Measurements from ENCODE around the gene GSK3A.

Gene GSK3A

DNA sequence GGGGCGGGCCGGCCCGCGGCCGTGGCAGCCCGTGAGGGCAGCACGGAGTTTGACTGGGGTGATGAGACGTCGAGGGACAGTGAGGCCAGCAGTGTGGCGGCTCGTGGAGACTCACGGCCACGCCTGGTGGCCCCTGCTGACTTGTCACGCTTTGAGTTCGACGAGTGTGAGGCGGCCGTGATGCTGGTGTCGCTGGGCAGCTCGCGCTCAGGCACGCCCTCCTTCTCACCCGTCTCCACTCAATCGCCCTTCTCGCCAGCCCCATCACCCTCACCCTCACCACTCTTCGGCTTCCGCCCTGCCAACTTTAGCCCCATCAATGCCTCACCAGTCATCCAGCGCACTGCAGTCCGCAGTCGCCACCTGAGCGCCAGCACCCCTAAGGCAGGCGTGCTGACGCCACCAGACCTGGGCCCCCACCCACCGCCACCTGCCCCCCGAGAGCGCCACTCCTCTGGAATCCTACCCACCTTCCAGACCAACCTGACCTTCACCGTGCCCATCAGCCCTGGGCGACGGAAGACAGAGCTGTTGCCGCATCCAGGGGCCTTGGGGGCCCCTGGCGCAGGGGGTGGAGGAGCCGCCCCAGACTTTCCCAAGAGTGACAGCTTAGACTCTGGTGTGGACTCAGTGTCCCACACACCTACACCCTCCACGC, 31.1 kb upstream of the GSK3A start:
- H3K4me1 ChIP-seq (ENCODE audit: control insufficient read depth in 2 of 2, insufficient read depth in 1 of 2, low read depth in 1 of 2, low read length in 2 of 2), result peaks cover 8 to 14% of the 10 kb centered on the region in 2 donors
- H3K27me3 ChIP-seq (ENCODE audit: control insufficient read depth in 3 of 3, insufficient read depth in 3 of 3, low read depth in 1 of 3, low read length in 3 of 3), result no peaks in the 10 kb centered on the region
- 100% methylated on average over 2 of the region's 43 CpGs; no CpG with 5 or more reads in 1 of the 2 donors for WGBS, 2 donors (ENCODE audit: extremely low coverage in 2 of 2, insufficient read length in 2 of 2, insufficient replicate concordance in 1 of 2)
- no peak overlapping the region for H2BK12ac ChIP-seq (ENCODE audit: low read length)
- no peak overlapping the region for H2AK5ac ChIP-seq (ENCODE audit: low read depth, low read length)
- no peaks in the 10 kb centered on the region for H3K9me3 ChIP-seq (replicated peaks in 1 of 2; ENCODE audit: control insufficient read depth in 2 of 2, insufficient read depth in 1 of 2, low read depth in 1 of 2, low read length in 2 of 2)
- no peak overlapping the region for H4K91ac ChIP-seq (ENCODE audit: low read depth, low read length, poor library complexity)
- H3K4ac ChIP-seq (ENCODE audit: low read length), result no peak overlapping the region
- H3K4me3 ChIP-seq (ENCODE audit: low read length in 2 of 2), result no peak overlapping the region
- H3K27ac ChIP-seq (replicated peaks; ENCODE audit: low read length), result no peak overlapping the region
- DNase-seq (ENCODE audit: low spot score), result no peak
- H3K4me2 ChIP-seq (ENCODE audit: insufficient read depth, low read length, poor library complexity, severe bottlenecking), result no peak overlapping the region
- H4K8ac ChIP-seq (ENCODE audit: low read depth, low read length), result no peak overlapping the region
- peak overlapping the region; percentile 30 for H3K9ac ChIP-seq (ENCODE audit: low read depth, low read length, poor library complexity)
- no peak overlapping the region for H3K14ac ChIP-seq (ENCODE audit: low read length)
- no peak overlapping the region for H2BK5ac ChIP-seq (ENCODE audit: low read length)
- no peak overlapping the region for H2BK15ac ChIP-seq (ENCODE audit: low read length)
- no peak overlapping the region for H2BK120ac ChIP-seq (ENCODE audit: low read depth, low read length)
- H3K36me3 ChIP-seq (replicated peaks in 1 of 2; ENCODE audit: control insufficient read depth in 2 of 2, insufficient read depth in 2 of 2, low read length in 2 of 2), result peaks cover 16 to 40% of the 10 kb centered on the region in 2 donors
- no peak overlapping the region for H3K18ac ChIP-seq (ENCODE audit: low read length)
- no peak overlapping the region for H3K23ac ChIP-seq (ENCODE audit: low read depth, low read length, poor library complexity)
- H2AFZ ChIP-seq (ENCODE audit: low read length), result no peak overlapping the region
- H3K79me1 ChIP-seq (ENCODE audit: low read depth, low read length), result peaks cover 25% of the 10 kb centered on the region

- H3K18ac ChIP-seq (ENCODE audit: low read length), result no peak overlapping the region
- H3K36me3 ChIP-seq (replicated peaks in 1 of 2; ENCODE audit: control insufficient read depth in 2 of 2, insufficient read depth in 2 of 2, low read length in 2 of 2), result peaks cover 16 to 40% of the 10 kb centered on the region in 2 donors
- H4K91ac ChIP-seq (ENCODE audit: low read depth, low read length, poor library complexity), result no peak overlapping the region
- H2BK5ac ChIP-seq (ENCODE audit: low read length), result no peak overlapping the region
- WGBS, 2 donors (ENCODE audit: extremely low coverage in 2 of 2, insufficient read length in 2 of 2, insufficient replicate concordance in 1 of 2), result no CpG with 5 or more reads among the region's 23 CpGs
- no peak overlapping the region for H2AFZ ChIP-seq (ENCODE audit: low read length)
- H2BK120ac ChIP-seq (ENCODE audit: low read depth, low read length), result no peak overlapping the region
- H2BK12ac ChIP-seq (ENCODE audit: low read length), result no peak overlapping the region
- no peak overlapping the region for H4K8ac ChIP-seq (ENCODE audit: low read depth, low read length)
- no peak overlapping the region for H3K4me2 ChIP-seq (ENCODE audit: insufficient read depth, low read length, poor library complexity, severe bottlenecking)
- DNase-seq (ENCODE audit: low spot score), result no peak
- H3K23ac ChIP-seq (ENCODE audit: low read depth, low read length, poor library complexity), result peak overlapping the region; percentile 20
- H2AK5ac ChIP-seq (ENCODE audit: low read depth, low read length), result no peak overlapping the region
- no peak overlapping the region for H2BK15ac ChIP-seq (ENCODE audit: low read length)
- H3K4me1 ChIP-seq (ENCODE audit: control insufficient read depth in 2 of 2, insufficient read depth in 1 of 2, low read depth in 1 of 2, low read length in 2 of 2), result peaks cover 8 to 14% of the 10 kb centered on the region in 2 donors
- H3K79me1 ChIP-seq (ENCODE audit: low read depth, low read length), result peaks cover 24% of the 10 kb centered on the region
- no peak overlapping the region for H3K4ac ChIP-seq (ENCODE audit: low read length)
- H3K4me3 ChIP-seq (ENCODE audit: low read length in 2 of 2), result no peak overlapping the region
- no peaks in the 10 kb centered on the region for H3K27me3 ChIP-seq (ENCODE audit: control insufficient read depth in 3 of 3, insufficient read depth in 3 of 3, low read depth in 1 of 3, low read length in 3 of 3)
- no peaks in the 10 kb centered on the region for H3K9me3 ChIP-seq (replicated peaks in 1 of 2; ENCODE audit: control insufficient read depth in 2 of 2, insufficient read depth in 1 of 2, low read depth in 1 of 2, low read length in 2 of 2)
- no peak overlapping the region for H3K14ac ChIP-seq (ENCODE audit: low read length)
- H3K27ac ChIP-seq (replicated peaks; ENCODE audit: low read length), result no peak overlapping the region
- no peak overlapping the region for H3K9ac ChIP-seq (ENCODE audit: low read depth, low read length, poor library complexity)
Observed at GRCh38 chr19:42272989-42273406, 30.6 kb upstream of the GSK3A start.

GRCh38 chr19:42272535-42272897, 30.1 kb upstream of the GSK3A start:
- Histone ChIP-seq H2BK15ac (ENCODE audit: low read length) (no peak overlapping the region), H2BK5ac (ENCODE audit: low read length) (peak overlapping the region; percentile 53), H2AK5ac (ENCODE audit: low read depth, low read length) (no peak overlapping the region), H3K79me1 (ENCODE audit: low read depth, low read length) (peaks cover 21% of the 10 kb centered on the region), H3K4ac (ENCODE audit: low read length) (no peak overlapping the region), H3K4me1 (ENCODE audit: control insufficient read depth in 2 of 2, insufficient read depth in 1 of 2, low read depth in 1 of 2, low read length in 2 of 2) (peaks cover 12 to 17% of the 10 kb centered on the region in 2 donors), H3K4me2 (ENCODE audit: insufficient read depth, low read length, poor library complexity, severe bottlenecking) (no peak overlapping the region), H3K23ac (ENCODE audit: low read depth, low read length, poor library complexity) (peak overlapping the region; percentile 20), H4K91ac (ENCODE audit: low read depth, low read length, poor library complexity) (no peak overlapping the region), H3K27me3 (ENCODE audit: control insufficient read depth in 3 of 3, insufficient read depth in 3 of 3, low read depth in 1 of 3, low read length in 3 of 3) (no peaks in the 10 kb centered on the region), H3K4me3 (ENCODE audit: low read length in 2 of 2) (no peak overlapping the region), H3K14ac (ENCODE audit: low read length) (no peak overlapping the region), H2BK12ac (ENCODE audit: low read length) (no peak overlapping the region), H3K9ac (ENCODE audit: low read depth, low read length, poor library complexity) (no peak overlapping the region), H3K36me3 (replicated peaks in 1 of 2; ENCODE audit: control insufficient read depth in 2 of 2, insufficient read depth in 2 of 2, low read length in 2 of 2) (peaks cover 16 to 40% of the 10 kb centered on the region in 2 donors), H3K9me3 (replicated peaks in 1 of 2; ENCODE audit: control insufficient read depth in 2 of 2, insufficient read depth in 1 of 2, low read depth in 1 of 2, low read length in 2 of 2) (no peaks in the 10 kb centered on the region), H4K8ac (ENCODE audit: low read depth, low read length) (no peak overlapping the region), H3K27ac (replicated peaks; ENCODE audit: low read length) (no peak overlapping the region), H2BK120ac (ENCODE audit: low read depth, low read length) (no peak overlapping the region), H2AFZ (ENCODE audit: low read length) (no peak overlapping the region), H3K18ac (ENCODE audit: low read length) (no peak overlapping the region)
- WGBS, 2 donors (ENCODE audit: extremely low coverage in 2 of 2, insufficient read length in 2 of 2, insufficient replicate concordance in 1 of 2), result no CpG with 5 or more reads among the region's 9 CpGs
- no peak for DNase-seq (ENCODE audit: low spot score)

DNA sequence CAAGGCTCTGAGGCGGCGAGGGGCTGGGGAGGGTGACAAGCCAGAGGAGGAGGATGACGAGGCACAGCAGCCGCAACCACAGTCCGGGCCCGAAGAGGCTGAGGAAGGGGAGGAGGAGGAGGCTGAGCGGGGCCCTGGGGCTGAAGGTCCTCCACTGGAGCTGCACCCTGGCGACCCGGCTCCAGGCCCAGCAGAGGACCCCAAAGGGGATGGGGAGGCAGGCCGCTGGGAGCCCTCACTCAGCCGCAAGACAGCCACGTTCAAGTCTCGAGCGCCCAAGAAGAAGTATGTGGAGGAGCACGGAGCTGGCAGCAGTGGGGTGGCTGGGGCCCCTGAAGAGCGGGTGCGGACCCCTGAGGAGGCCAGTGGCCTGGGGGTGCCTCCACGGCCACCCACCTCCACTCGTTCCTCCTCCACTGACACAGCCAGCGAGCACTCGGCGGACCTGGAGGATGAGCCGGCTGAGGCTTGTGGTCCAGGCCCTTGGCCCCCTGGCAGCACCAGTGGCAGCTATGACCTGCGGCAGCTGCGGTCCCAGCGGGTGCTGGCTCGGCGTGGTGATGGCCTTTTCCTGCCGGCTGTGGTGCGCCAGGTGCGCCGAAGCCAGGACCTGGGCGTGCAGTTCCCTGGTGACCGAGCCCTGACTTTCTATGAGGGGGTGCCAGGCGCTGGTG, 29.6 kb upstream of the GSK3A start:
- H3K36me3 ChIP-seq (replicated peaks in 1 of 2; ENCODE audit: control insufficient read depth in 2 of 2, insufficient read depth in 2 of 2, low read length in 2 of 2), result peaks cover 16 to 40% of the 10 kb centered on the region in 2 donors
- H3K4me2 ChIP-seq (ENCODE audit: insufficient read depth, low read length, poor library complexity, severe bottlenecking), result no peak overlapping the region
- H3K9ac ChIP-seq (ENCODE audit: low read depth, low read length, poor library complexity), result no peak overlapping the region
- no peak overlapping the region for H2BK12ac ChIP-seq (ENCODE audit: low read length)
- H3K27ac ChIP-seq (replicated peaks; ENCODE audit: low read length), result no peak overlapping the region
- H2BK5ac ChIP-seq (ENCODE audit: low read length), result peak overlapping the region; percentile 53
- H3K18ac ChIP-seq (ENCODE audit: low read length), result no peak overlapping the region
- H3K23ac ChIP-seq (ENCODE audit: low read depth, low read length, poor library complexity), result no peak overlapping the region
- no CpG with 5 or more reads among the region's 35 CpGs for WGBS, 2 donors (ENCODE audit: extremely low coverage in 2 of 2, insufficient read length in 2 of 2, insufficient replicate concordance in 1 of 2)
- no peak overlapping the region for H3K4ac ChIP-seq (ENCODE audit: low read length)
- no peak overlapping the region for H2BK120ac ChIP-seq (ENCODE audit: low read depth, low read length)
- DNase-seq (ENCODE audit: low spot score), result no peak
- peak overlapping the region; percentile 43 for H2AK5ac ChIP-seq (ENCODE audit: low read depth, low read length)
- no peak overlapping the region for H2BK15ac ChIP-seq (ENCODE audit: low read length)
- no peak overlapping the region for H4K8ac ChIP-seq (ENCODE audit: low read depth, low read length)
- no peaks in the 10 kb centered on the region for H3K27me3 ChIP-seq (ENCODE audit: control insufficient read depth in 3 of 3, insufficient read depth in 3 of 3, low read depth in 1 of 3, low read length in 3 of 3)
- H4K91ac ChIP-seq (ENCODE audit: low read depth, low read length, poor library complexity), result peak overlapping the region; percentile 22
- H3K14ac ChIP-seq (ENCODE audit: low read length), result peak overlapping the region; percentile 17
- H3K9me3 ChIP-seq (replicated peaks in 1 of 2; ENCODE audit: control insufficient read depth in 2 of 2, insufficient read depth in 1 of 2, low read depth in 1 of 2, low read length in 2 of 2), result no peaks in the 10 kb centered on the region
- H3K79me1 ChIP-seq (ENCODE audit: low read depth, low read length), result peaks cover 20% of the 10 kb centered on the region
- no peak overlapping the region for H2AFZ ChIP-seq (ENCODE audit: low read length)
- no peak overlapping the region for H3K4me3 ChIP-seq (ENCODE audit: low read length in 2 of 2)
- H3K4me1 ChIP-seq (ENCODE audit: control insufficient read depth in 2 of 2, insufficient read depth in 1 of 2, low read depth in 1 of 2, low read length in 2 of 2), result peaks cover 12 to 19% of the 10 kb centered on the region in 2 donors

All from neuronal stem cell (in vitro differentiated cells).